K562 (cell line): ENCODE measurements around the gene TULP4. TPM values are rescaled to one million over a fixed set of nuclear protein-coding genes. Genes with fewer than 3 reads are reported as not detected.

Experiments used
- BHLHE40 ChIP-seq: IDR thresholded peaks from 2 replicates; pipeline ENCODE4 v1.6.1; 2011; ENCODE audit warnings: low read length, improper control_type of control experiment
- C11orf30 ChIP-seq: fragments of 450-650 bp; IDR thresholded peaks from 2 replicates; pipeline ENCODE4 v1.6.1; 2016; ENCODE audit warnings: low read depth, mild to moderate bottlenecking
- CBX1 ChIP-seq: sonication (generic); IDR thresholded peaks from 2 replicates; pipeline ENCODE4 v1.6.1; 2016; ENCODE audit warnings: antibody characterized with exemption, low read depth, mild to moderate bottlenecking
- FOXA1 ChIP-seq: fragments of 450-650 bp; IDR thresholded peaks from 2 replicates; pipeline ENCODE4 v1.6.1; 2016; ENCODE audit warnings: mild to moderate bottlenecking, borderline replicate concordance
- FOXP1 ChIP-seq: sonication (generic); formaldehyde crosslinking; IDR thresholded peaks from 2 replicates; pipeline ENCODE4 v1.8.0; 2022; ENCODE audit warnings: mild to moderate bottlenecking, missing genetic modification reagents
- HDAC6 ChIP-seq: IDR thresholded peaks from 2 replicates; pipeline ENCODE4 v1.6.1; 2012; ENCODE audit warnings: low read depth, mild to moderate bottlenecking, control low read depth, inconsistent platforms, low read length, moderate library complexity
- POLR2AphosphoS2 ChIP-seq: IDR thresholded peaks from 2 replicates; pipeline ENCODE4 v1.6.1; 2012; ENCODE audit warnings: low read length, improper control_type of control experiment
- POU5F1 ChIP-seq: fragments of 150-350 bp; IDR thresholded peaks from 2 replicates; pipeline ENCODE4 v1.6.1; 2014; ENCODE audit warnings: borderline replicate concordance, low read length, low read depth, mild to moderate bottlenecking; ENCODE audit not compliant: partially characterized antibody
- PRDM10 ChIP-seq: fragments of 450-650 bp; IDR thresholded peaks from 2 replicates; pipeline ENCODE4 v1.6.1; 2018; ENCODE audit not compliant: partially characterized antibody
- RREB1 ChIP-seq: fragments of 250-450 bp; sonication (Bioruptor Pico); IDR thresholded peaks from 2 replicates; pipeline ENCODE4 v1.4.0; 2020
- SAP30 ChIP-seq: fragments of 200-600 bp; sonication (generic); IDR thresholded peaks from 2 replicates; pipeline ENCODE4 v1.6.1; 2012; ENCODE audit warnings: borderline replicate concordance, low read depth, mild to moderate bottlenecking, moderate library complexity, low read length, control low read depth, inconsistent platforms; ENCODE audit not compliant: insufficient read depth, poor library complexity, severe bottlenecking
- SPI1 ChIP-seq: IDR thresholded peaks from 2 replicates; pipeline ENCODE4 v1.6.1; 2011; ENCODE audit warnings: low read depth, low read length, control low read depth, borderline replicate concordance
- TAF7 ChIP-seq: fragments of 450-650 bp; IDR thresholded peaks from 2 replicates; pipeline ENCODE4 v1.6.1; 2016; ENCODE audit warnings: missing genetic modification characterization, missing compliant biosample characterization
- TGIF2 ChIP-seq: sonication (generic); formaldehyde crosslinking; IDR thresholded peaks from 2 replicates; pipeline ENCODE4 v1.8.1; 2022; ENCODE audit warnings: mild to moderate bottlenecking, missing genetic modification reagents, moderate library complexity
- ZC3H8 ChIP-seq: fragments of 450-650 bp; IDR thresholded peaks from 2 replicates; pipeline ENCODE4 v1.6.1; 2017
- ZNF133 ChIP-seq: fragments of 250-450 bp; sonication (Bioruptor Pico); IDR thresholded peaks from 2 replicates; pipeline ENCODE4 v1.4.0; 2020; ENCODE audit warnings: mild to moderate bottlenecking
- ZNF165 ChIP-seq: fragments of 250-450 bp; sonication (Bioruptor Pico); IDR thresholded peaks from 2 replicates; pipeline ENCODE4 v1.4.0; 2020; ENCODE audit warnings: borderline replicate concordance
- ZNF347 ChIP-seq: fragments of 450-650 bp; formaldehyde crosslinking; IDR thresholded peaks from 2 replicates; pipeline ENCODE4 v1.4.0; 2020; ENCODE audit warnings: low read depth, mild to moderate bottlenecking, moderate library complexity
- polyA plus RNA-seq, 8 experiments: library from polyadenylated mRNA; depleted of rRNA in 4 of 8; stranded (reverse) in 5 of 8; unstranded in 3 of 8; fragments of >200 nt; fragmentation: Nextera tagmentation in 2 of 8; fragmentation: Illumina TruSeq in 1 of 8; extraction: Ambion mirVana in 2 of 8; extraction: Trizol in 1 of 8; gene quantifications; 2 replicates each; pipeline versions ENCODE4 v1.2.1 to v1.2.3, GENCODE V29; 2011 to 2014; ENCODE audit warnings: inconsistent platforms in 1 of 8, missing spikeins in 1 of 8
- total RNA-seq, 7 experiments: library from RNA; depleted of rRNA in 6 of 7; stranded (reverse); fragments of >200 nt in 6 of 7; fragmentation: Illumina TruSeq in 2 of 7; extraction: Trizol in 2 of 7; gene quantifications; 2 replicates each; pipeline versions ENCODE4 v1.2.1 to v1.2.3, GENCODE V29; 2011 to 2021; ENCODE audit warnings: low replicate concordance in 1 of 7

TULP4 gene
- total and polyA plus RNA-seq, 9 of the 15 experiments (the other 6 are each of a cell fraction or from before 2014, with no cell fraction given): 1.2 to 50.4 (median 11.0) TPM

- TF ChIP-seq RREB1 (CRISPR knock-in tag): 0 out of 2 replicates have a peak, but pooled peaks have one; percentile 18
- no peak for TF ChIP-seq SAP30
- TF ChIP-seq PRDM10: peak; percentile 4
- peak; percentile 93 for TF ChIP-seq SPI1
- TF ChIP-seq ZNF133 (CRISPR knock-in tag): no peak
- TF ChIP-seq ZNF165 (CRISPR knock-in tag): no peak
- no peak for TF ChIP-seq ZNF347
- no peak for TF ChIP-seq ZC3H8
- no peak for TF ChIP-seq BHLHE40
- no peak for TF ChIP-seq TAF7 (tag)
- TF ChIP-seq POU5F1: no peak
- TF ChIP-seq POLR2AphosphoS2: no peak
- TF ChIP-seq HDAC6: no peak
- peak; percentile 89 for TF ChIP-seq C11orf30
- no peak for TF ChIP-seq FOXA1
- TF ChIP-seq TGIF2: no peak
- TF ChIP-seq FOXP1: peak; percentile 93
- TF ChIP-seq CBX1: peak; percentile 94; the same call in 1 of the 2 replicates
Observed at GRCh38 chr6:158366363-158366762, 54.1 kb downstream of the TULP4 start (continued).
